ENCODE results near the gene RFLNA.

RFLNA gene

GRCh38 chr12:124351422-124351821 lies 56.5 kb downstream of the RFLNA start:
- no peak for TF ChIP-seq CTCF (IDR thresholded peaks at IDR 0.05; ENCODE audit: control insufficient read depth, insufficient read depth, low read depth, low read length, missing control alignments)
- H3K4me3 ChIP-seq (ENCODE audit: control insufficient read depth, low read depth, low read length) = no peak overlapping the region
- DNase-seq (ENCODE audit: low read depth) = no peak

GRCh38 chr12:124352257-124352656 lies 57.4 kb downstream of the RFLNA start:
- no peak for DNase-seq (ENCODE audit: low read depth)
- no peak for TF ChIP-seq CTCF (IDR thresholded peaks at IDR 0.05; ENCODE audit: control insufficient read depth, insufficient read depth, low read depth, low read length, missing control alignments)
- H3K4me3 ChIP-seq (ENCODE audit: control insufficient read depth, low read depth, low read length) = no peak overlapping the region

GRCh38 chr12:124352839-124353238 lies 57.9 kb downstream of the RFLNA start:
- H3K4me3 ChIP-seq (ENCODE audit: control insufficient read depth, low read depth, low read length) = no peak overlapping the region
- DNase-seq (ENCODE audit: low read depth) = no peak
- no peak for TF ChIP-seq CTCF (IDR thresholded peaks at IDR 0.05; ENCODE audit: control insufficient read depth, insufficient read depth, low read depth, low read length, missing control alignments)

- H3K4me3 ChIP-seq (ENCODE audit: control insufficient read depth, low read depth, low read length) = no peak overlapping the region
- no peak for TF ChIP-seq CTCF (IDR thresholded peaks at IDR 0.05; ENCODE audit: control insufficient read depth, insufficient read depth, low read depth, low read length, missing control alignments)
- no peak for DNase-seq (ENCODE audit: low read depth)
These were observed 59.5 kb downstream of the RFLNA start for GRCh38 chr12:124354400-124354799.

- no peak for DNase-seq (ENCODE audit: low read depth)
- H3K4me3 ChIP-seq (ENCODE audit: control insufficient read depth, low read depth, low read length) = no peak overlapping the region
- no peak for TF ChIP-seq CTCF (IDR thresholded peaks at IDR 0.05; ENCODE audit: control insufficient read depth, insufficient read depth, low read depth, low read length, missing control alignments)
These were observed 61.3 kb downstream of the RFLNA start for GRCh38 chr12:124356221-124356620.

GRCh38 chr12:124357616-124358015 lies 62.7 kb downstream of the RFLNA start:
- no peak for DNase-seq (ENCODE audit: low read depth)
- H3K4me3 ChIP-seq (ENCODE audit: control insufficient read depth, low read depth, low read length) = no peak overlapping the region
- no peak for TF ChIP-seq CTCF (IDR thresholded peaks at IDR 0.05; ENCODE audit: control insufficient read depth, insufficient read depth, low read depth, low read length, missing control alignments)

- H3K4me3 ChIP-seq (ENCODE audit: control insufficient read depth, low read depth, low read length) = no peak overlapping the region
- no peak for DNase-seq (ENCODE audit: low read depth)
- TF ChIP-seq CTCF (IDR thresholded peaks at IDR 0.05; ENCODE audit: control insufficient read depth, insufficient read depth, low read depth, low read length, missing control alignments) = no peak
These were observed 63.7 kb downstream of the RFLNA start for GRCh38 chr12:124358572-124358971.

All from AG09309 (cell line).